ENCODE results near the gene FUOM.
"Not testable (repeated sequence)": the region's sequence is repeated elsewhere in the genome, so short reads cannot be mapped to it uniquely, and the experiment has no call there.

Gene FUOM

DNA sequence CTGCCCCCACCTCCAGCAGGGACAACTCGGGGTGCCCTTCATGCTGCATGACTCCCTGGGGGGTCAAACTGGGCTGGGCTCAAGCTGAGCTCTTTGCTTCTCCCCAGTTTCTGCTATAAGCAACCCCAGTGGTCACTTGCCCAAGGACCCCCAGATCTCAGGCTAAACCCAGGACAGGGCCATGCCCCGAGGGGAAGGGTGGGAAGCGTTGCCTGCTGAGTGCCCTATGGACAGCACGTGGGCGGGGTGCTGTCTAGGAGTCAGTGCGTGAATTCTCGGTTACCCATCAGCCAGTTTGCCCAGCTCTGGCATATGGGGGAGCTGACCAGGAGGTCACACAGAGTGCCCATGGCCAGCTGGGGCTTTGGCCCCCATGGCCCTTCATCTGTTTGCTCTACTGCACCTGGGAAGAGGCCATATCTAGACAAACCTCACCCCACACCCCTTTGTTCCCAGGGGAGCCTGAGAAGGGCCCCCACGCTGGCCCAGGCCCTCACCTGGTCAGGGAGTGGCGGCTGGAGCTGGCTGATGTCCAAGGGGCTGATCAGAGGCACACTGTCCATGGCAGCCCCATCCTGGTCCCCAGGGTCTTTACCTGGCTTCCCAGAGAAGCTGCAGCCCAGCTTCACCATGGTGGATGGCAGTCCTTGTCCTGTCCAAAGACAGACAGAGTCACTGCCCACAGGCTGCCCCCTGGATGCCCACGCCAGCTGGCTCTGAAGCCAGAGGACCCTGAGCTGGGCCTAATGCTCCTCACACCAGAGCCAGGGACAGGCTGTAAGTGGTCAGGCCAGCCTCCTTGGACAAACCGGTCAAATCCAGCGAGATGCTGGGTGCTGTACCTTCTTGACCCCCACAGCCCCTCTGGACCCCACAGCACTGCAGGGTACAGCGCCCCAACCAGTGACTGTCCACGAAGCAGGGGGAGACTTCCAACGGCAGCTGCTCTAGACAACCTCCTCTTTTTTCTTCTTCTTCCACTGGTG is 29.2 kb downstream of the FUOM start:
- DNase-seq, result no peak

DNA sequence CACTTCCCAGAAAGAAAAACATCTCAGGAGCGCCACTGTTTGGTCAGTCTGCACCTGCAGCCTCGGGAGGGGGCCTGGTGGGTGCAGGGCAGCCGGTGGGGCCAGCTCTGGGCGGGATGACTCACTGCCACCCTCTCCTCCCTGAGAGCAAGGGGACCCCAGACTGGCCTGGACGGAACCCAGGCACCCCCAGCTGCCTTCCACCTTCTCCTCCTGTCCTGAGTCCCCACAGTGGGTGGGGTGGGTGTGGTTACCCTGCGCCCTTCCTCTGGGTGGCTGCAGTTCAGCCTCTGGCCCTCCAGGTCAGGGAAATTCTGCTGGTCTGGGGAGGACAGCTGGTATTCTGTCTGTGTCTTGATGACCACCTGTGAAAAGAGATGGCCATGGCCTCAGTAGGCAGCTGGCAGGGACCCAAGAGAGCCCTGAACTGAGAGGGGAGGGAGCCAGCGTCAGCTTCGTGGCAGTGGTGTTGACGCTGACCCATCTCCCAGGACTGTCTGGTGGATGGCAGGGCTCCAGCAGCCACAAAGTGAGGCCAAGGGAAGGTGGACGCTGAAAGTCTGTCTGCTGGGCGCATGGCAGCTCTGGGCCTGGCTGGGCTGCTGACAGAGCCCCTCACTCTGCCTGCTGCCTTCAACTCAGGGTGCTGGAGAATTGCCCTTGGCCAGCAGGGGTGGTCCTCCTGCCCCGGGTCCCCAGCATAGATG is 30.0 kb downstream of the FUOM start:
- DNase-seq, result no peak

DNA sequence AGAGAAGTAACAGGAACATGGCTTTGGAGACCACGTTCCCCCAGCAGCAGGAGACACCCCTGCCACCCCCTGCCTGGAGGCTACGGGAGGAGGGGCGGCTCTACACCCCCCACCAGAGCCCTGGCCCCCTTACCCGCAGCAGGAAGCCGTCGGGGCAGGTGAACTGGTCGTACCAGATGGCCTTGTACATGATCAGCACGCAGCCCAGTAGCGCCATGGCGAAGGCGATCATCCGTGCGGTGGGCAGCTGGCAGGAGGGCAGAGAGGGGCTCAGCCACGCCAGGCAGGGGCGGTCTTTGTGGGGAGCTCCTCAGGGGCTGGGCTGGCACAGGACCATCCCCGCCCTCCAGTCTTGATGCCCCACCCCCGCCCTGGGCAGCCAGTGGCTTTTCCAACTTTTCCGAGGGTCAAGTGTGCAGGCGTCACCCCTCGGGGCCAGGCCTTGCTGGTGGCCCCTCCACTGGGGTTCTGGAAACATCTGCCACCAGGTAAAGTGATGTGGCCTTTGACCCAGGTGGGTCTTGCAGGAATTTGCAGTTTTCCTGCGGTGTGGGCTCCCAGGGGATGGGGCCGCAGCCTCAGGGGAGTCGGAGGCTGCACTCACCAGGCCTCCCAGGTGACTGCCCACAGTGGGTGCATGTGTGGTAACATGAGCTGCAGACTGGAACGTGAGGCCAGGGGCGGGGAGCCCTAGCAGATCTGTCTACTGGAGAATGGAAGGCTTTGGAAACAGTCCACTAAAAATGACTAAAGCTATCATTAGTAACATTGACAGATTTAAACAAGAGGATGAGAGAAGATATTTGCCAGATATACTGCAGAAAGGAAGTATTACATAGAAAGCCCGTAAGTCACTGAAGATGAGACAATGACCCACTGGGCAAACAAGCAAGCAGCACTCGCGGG is 30.8 kb downstream of the FUOM start:
- no peak for DNase-seq

DNA sequence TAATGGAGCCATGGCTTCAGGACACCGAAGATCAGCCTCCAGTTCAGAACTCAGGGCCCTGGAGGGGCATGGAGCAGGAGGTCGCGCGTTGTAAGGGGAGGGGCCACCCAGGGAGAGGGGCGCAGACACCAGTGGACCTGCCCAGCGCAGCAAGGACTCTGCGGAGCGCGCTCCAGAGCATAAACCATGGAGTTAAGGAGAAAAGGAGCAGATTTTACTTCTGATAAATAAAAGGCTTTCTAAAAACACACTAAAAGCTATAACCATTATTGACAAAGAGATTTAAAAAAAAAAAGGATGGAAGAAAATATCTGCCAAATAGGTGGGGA is 31.6 kb downstream of the FUOM start:
- DNase-seq, result no peak

DNA sequence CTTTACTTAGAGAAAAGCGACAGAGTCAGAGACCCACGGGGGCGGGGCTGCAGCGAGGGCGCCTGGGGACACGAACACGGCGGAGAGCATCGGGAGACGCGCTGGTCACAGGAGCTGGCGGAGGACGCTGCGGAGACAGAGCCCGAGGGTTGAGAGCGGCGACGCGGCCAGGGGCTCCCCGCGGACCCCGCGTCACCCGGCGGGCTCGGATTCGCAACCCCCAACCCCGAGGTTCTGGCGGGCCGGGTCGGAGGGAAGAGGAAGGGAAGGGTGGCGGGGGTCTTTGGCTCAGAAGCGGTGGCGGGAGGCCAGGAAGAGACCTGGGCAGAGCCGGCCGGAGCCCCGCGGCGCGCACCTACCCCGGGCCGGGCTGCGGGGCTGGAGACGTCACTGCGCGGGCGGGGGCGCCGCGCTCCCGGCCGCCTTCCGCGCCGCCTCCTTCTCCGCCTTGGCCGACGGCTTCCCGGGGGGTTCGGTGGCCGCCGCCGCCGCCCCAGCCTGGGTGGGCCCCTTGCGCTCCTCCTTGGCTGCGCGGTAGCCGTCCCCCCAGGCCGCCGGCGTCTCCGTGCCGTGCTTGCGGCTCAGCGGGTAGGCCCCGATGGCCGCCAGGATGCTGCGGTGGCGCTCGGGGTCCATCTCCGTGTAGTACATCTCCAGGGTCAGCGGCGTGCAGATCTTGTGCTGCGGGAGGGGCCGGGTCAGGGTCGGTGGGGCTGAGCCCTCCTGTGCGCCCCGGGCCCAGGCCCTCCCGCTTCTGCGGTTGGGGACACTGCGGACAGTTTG is 32.2 kb downstream of the FUOM start:
- no peak for DNase-seq

DNA sequence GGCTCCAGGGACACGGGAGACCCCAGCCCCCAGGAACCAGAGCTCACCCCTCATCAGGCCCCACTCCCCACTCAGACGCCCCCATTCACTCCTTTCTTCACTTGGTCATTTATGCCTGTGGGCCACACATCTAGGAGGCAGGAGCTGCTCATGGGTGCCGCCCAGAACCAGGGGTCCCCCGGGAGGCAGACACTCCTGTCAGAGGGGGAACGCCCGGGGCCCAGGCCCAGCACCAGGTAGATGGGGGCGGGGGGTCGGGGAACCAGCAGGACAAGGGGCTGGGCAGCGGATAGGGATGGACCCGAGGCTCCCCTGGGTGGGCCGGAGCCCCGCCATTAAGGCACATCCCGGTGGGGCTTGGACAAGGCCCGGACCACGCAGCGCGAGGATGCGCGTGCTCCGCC is 33.0 kb downstream of the FUOM start:
- DNase-seq, result peak; percentile 63

DNA sequence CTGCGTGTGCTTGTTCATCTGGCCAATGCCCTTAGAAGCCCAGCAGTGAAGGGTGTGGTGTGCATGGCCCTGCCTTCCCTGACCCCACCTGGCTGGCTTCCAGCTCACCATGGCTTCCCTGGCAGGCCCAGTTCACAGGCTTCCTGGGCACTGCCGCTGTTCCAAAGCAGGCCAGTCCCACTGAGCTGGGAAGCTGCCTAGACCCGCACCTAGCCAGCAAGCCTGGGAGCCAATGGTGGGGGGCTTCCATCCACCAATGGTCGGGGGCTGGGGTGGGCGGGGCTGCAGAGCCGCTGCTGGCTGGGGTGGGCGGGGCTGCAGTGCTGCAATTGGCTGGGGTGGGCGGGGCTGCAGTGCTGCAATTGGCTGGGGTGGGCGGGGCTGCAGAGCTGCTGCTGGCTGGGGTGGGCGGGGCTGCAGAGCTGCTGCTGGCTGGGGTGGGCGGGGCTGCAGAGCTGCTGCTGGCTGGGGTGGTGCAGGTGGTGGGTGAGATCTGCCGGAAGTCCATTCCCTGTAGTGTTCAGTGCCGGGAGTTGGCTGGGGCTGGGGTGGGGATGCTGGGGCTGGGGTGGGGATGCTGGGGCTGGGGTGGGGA is 33.5 kb downstream of the FUOM start:
- DNase-seq, result peak; percentile 84

DNA sequence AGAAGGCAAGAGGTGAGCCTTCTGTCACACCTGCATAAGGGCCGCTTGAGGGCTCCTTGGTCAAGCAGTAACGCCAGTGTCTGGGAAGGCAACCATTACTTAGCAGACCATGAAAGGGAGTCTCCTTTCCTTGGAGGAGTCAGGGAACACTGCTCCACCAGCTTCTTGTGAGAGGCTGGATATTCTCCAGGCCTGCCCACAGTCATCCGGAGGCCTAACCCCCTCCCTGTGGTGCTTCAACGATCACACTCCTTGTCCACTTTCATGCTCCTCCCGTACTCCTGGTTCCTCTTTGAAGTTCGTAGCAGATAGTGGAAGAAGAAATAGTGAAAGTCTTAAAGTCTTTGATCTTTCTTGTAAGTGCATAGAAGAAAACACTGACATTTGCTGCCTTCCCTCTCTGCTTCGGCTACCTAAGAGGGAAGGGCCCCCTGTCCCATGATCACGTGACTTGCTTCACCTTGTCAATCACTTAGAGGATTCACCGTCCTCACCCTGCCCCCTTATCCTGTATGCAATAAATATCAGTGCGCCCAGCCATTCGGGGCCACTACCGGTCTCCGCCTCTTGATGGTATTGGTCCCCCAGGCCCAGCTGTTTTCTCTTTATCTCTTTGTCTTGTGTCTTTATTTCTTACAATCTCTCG is 35.6 kb downstream of the FUOM start:
- DNase-seq, result not testable (repeated sequence)

DNA sequence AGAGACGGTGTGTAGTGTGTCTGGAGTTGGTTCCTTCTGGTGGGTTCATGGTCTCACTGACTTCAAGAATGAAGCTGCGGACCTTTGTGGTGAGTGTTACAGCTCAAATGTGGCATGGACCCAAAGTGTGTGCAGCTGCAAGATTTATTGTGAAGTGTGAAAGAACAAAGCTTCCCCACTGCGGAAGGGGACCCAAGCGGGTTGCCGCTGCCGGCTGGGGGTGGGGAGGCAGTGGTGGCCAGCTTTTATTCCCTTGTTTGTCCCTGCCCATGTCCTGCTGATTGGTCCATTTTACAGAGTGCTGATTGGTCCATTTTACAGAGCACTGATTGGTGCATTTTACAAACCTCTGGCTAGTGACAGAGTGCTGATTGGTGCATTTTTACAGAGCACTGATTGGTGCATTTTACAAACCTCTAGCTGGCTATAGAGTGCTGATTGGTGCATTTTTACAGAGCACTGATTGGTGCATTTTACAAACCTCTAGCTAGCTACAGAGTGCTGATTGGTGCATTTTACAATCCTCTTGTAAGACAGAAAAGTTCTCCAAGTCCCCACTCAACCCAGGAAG is 36.9 kb downstream of the FUOM start:
- not testable (repeated sequence) for DNase-seq

DNA sequence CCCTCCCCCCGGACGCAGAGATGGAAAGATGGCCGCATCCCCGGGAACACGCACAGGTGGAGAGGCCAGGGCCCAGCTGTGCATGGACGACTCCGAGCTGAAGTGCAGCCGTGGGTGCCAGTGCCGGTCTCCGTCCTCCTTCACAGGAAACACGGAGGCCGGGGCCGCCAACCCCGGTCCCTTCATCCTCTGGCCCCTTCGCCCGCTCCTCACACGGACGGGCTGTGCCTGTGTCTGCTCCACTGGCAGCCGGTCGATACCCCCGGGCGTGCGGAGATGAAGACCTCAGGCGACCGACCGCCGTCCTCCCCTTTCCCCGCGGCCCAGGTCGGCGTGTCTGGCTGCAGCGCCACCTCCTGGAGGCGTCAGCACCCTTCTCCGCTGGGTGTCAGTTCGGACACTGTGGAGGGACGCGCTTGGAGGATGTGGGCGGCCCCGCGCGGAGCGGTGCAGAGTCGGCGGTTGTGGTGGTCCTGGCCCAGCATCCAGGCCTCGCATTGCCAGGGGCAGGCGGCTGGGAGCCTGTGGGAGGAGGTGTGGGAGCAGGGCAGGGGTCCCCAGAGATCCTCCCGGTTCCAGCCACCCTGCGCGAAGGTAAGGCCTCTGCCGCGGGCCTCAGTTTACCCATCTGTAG is 39.2 kb downstream of the FUOM start:
- DNase-seq, result peak; percentile 76

DNA sequence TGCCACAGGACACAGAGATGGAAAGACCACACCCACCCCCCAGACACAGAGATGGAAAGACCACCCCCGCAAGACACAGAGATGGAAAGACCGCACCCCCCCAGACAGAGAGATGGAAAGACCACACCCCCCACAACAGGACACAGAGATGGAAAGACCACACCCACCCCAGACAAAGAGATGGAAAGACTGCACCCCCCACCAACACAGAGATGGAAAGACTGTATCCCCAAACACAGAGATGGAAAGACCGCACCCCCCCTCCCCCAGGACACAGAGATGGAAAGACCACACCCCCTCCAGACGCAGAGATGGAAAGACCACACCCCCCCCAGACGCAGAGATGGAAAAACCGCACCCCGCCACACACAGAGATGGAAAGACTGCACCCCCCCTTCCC is 41.1 kb downstream of the FUOM start:
- no peak for DNase-seq

DNA sequence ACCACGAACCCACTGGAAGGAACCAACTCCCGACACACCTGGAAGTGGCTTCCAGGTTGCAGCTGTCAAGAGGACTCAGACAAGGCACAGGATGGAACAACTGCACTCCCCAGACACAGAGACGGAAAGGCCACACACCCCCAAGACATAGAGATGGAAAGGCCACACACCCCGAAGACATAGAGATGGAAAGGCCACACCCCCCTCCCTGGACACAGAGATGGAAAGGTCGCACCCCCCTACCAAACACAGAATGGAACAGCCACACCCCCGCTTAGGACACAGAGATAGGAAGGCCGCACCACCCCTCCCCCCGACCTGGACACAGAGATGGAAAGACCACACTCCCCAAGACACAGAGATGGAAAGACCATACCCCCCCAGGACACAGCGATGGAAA is 41.6 kb downstream of the FUOM start:
- no peak for DNase-seq

DNA sequence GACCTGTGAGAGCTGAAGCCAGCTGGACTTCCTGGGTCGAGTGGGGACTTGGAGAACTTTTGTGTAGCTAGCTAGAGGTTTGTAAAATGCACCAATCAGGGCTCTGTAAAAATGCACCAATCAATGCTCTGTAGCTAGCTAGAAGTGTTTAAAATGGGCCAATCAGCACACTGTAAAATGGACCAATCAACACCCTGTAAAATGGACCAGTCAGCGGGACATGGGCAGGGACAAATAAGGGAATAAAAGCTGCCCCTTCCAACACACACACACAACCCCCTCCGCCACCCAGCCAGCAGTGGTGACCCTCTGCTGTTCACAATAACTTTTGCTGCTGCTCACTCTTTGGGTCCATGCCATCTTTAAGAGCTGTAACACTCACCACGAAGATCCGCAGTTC is 42.0 kb downstream of the FUOM start:
- DNase-seq, result no peak

DNA sequence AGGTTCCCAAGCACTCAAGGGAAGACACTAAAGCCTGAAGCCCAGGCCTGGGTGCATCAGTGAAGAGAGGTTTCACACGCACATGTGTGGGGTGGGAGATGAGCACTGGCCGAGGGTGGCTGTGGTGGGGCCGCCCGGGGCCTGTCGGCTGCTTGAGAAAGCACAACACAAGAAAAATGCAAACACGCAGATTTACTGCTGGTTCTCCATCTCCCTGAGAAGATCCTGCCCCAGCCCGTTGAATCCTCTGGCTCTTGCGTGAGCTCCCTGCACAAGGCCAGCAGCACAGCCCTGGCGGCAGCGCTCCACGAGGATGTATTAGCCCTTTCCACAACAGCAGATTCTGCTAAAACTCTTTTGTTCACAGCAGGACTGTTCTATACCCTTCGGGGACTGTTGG is 42.9 kb downstream of the FUOM start:
- no peak for DNase-seq

DNA sequence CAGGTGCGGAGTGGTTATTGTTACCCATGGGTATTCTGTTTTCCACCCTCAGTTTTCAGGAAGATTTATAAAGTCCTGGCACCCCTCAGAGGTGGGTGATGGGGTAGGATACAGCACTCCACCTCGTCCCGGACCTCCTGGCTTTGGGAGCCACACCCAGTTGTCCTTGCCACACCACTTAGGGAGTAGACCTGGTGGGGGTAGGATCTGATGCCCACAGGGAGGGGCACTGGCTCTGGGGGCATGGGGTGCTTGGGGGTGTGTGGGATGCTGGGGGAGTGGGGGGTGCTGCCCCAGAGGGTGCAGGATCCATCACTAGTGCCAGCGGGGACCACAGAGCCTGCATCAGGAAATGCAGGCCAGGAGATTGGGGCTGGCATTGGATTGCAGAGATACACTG is 44.6 kb downstream of the FUOM start:
- DNase-seq, result no peak

DNA sequence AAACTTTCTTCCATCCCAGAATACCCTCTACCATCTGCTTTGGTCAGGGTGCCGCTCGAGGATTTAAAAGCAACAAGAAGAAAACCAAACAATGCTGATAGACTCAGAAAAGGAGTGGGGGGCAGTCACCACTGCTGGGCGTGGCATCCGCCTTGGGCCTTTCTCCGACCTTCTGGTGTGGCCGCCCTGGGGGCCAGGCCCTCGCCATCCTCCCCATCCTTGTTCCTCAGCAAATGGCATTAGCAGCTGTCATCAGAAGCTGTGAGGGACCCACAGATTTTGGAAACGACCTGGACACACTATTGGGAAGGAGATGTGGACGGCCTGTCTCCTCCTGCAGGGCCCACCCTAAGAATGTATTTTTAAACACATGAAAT is 45.1 kb downstream of the FUOM start:
- no peak for DNase-seq

DNA sequence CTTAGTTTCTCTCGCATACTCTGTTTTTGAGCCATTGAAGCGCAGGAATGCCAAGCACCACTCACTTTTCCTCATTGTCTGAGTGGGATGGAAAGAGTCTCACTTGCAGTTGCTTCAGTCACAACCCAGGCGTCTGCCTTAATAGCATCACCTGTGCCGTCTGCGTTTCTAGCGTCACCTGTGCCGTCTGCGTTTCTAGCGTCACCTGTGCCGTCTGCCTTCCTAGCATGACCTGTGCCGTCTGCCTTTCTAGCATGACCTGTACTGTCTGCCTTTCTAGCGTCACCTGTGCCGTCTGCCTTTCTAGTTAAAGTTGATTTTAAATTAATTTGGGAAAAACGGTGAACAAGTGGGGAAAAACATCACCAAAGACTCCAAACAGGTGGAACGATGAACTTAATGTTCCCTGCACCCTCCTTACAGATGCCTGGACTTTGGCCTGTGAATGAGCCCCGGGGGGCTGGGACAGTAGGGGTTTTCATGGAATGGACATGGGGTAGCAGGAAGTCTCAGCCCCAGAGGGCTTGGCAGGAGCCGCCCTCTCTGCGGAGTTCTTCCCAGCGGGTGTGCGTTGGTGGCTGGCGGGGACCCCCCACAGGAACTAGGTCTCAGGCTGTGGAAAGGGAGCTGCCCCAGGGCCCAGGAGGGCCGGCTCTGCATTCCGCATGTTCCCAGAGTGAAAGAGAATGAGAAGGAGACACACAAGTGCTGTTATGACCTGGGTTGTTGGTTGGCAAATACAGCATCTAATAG is 45.6 kb downstream of the FUOM start:
- no peak for DNase-seq

DNA sequence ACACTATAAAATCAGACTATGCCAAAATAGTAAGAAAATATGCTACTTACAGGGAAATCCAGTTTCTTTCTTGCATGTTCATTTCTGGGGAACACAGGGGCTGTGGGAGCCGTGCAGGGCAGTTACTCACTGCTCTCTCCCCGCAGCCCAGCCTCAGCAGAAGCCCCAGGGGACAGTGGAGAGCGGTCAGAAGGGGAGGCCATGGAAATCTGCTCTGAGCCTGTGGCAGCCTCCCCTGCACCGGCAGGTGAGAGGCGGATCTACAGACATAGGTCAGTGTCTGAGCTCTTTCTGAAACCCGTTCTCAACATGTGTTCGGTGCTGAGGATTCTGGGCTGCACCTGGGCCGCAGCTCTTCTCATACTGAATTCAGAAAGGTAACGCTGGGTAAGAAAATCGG is 46.2 kb downstream of the FUOM start:
- DNase-seq, result no peak

DNA sequence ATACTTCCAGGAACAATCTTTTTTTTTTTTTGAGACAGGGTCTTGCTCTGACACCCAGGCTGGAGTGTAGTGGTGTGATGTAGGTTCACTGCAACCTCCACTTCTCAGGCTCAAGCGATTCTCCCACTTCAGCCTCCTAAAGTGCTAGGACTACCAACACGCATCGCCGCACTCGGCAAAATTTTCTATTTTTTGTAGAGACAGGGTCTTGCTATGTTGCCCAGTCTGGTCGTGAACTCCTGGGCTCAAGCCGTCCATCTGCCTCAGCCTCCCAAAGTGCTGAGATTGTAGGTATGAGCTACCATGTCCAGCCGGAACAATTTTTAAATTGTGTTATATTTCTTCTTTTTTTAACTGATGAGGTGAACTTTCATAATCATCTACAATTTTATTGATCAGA is 47.0 kb downstream of the FUOM start:
- DNase-seq, result no peak

DNA sequence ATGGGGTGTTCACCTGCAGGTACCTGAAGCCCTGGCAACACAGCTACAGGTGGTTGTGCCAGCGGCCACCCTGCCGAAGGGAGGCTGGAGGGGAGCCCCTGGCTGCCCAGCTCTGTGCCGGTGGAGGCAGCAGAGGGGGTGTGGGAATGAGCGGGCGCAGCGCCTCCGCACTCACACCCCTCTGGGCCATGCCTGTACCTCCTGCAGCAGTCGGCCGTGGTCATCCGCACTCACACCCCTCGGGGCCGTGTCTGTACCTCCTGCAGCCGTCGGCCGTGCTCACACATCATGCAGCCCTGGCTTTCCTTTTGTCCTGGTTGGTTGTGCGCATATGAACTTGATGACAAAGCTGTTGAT is 47.4 kb downstream of the FUOM start:
- DNase-seq, result no peak
